Loucy (cell line): ENCODE measurements around the gene FGGY.

Source experiments
- EZH2phosphoT487 ChIP-seq: fragments of 200-600 bp; IDR thresholded peaks from 2 replicates; pipeline ENCODE4 v1.6.1; 2018; ENCODE audit warnings: antibody characterized with exemption, mild to moderate bottlenecking, moderate library complexity, borderline replicate concordance
- TF ChIP-seq, protein P1 (sequence below): fragments of 200-600 bp; sonication (generic); conservative IDR thresholded peaks from 2 replicates; pipeline ENCODE4 v1.5.1; 2014; ENCODE audit warnings: mild to moderate bottlenecking, antibody characterized with exemption, low read length

DNA sequence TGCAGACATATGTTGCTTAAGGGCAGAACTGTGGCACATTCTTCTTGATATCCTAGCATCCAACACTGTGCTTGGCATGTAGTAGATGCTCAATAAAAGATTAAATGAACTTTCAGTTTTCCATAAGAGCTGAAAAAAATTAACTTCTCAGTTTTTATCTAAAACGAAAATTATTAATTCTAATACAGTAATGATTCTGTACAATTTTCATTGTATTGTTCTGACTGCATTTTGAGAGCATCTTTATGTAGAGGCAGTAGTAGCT lies 46.6 kb downstream of the FGGY start:
- TF ChIP-seq, protein P1, sequence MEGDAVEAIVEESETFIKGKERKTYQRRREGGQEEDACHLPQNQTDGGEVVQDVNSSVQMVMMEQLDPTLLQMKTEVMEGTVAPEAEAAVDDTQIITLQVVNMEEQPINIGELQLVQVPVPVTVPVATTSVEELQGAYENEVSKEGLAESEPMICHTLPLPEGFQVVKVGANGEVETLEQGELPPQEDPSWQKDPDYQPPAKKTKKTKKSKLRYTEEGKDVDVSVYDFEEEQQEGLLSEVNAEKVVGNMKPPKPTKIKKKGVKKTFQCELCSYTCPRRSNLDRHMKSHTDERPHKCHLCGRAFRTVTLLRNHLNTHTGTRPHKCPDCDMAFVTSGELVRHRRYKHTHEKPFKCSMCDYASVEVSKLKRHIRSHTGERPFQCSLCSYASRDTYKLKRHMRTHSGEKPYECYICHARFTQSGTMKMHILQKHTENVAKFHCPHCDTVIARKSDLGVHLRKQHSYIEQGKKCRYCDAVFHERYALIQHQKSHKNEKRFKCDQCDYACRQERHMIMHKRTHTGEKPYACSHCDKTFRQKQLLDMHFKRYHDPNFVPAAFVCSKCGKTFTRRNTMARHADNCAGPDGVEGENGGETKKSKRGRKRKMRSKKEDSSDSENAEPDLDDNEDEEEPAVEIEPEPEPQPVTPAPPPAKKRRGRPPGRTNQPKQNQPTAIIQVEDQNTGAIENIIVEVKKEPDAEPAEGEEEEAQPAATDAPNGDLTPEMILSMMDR: no peak
- TF ChIP-seq EZH2phosphoT487: no peak
